ENCODE results near the gene CSHL1. TPM values are rescaled to one million over a fixed set of nuclear protein-coding genes. Genes with fewer than 3 reads are reported as not detected.

Gene CSHL1
- total RNA-seq (2013) = not detected
- polyA plus RNA-seq (not detected), polyA minus RNA-seq (0.28 TPM in 1 of 2 replicates, not detected in the other), total RNA-seq (0 to 0.30 (median 0) reads per million in 11 experiments)

DNA sequence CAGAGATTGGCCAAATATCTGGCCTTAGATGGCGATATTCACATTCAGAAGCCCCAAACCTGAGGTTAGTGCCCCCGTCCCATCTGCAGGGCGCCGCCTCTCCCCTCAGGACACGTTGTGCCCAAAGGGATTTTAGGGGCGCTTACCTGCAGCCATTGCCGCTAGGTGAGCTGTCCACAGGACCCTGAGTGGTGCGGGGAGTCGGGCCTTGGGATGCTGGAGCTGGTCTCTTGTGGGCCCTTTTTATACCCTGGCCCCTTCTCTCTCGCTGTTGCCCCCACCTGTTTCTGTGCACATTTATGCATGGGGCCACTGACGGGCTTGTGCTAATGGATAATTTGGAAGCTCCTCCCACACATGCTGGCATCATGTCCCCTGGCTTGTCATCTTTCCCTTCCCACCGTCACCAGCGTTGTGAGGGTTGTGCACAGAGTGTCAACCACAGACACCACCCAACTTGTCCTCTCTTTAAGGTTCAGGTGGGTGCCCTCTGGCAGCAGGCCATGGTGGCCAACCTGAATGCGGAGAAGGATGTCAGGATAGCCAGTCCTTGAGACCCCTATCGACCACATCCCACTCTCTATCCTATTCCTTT lies at the start of gene CSHL1:
Gene CSHL1, minus strand, starts transcription at position 218 of the 595 bp plus-strand sequence. Its CDS starts 62 bp downstream, at position 156.
- H3K27me3 ChIP-seq (ENCODE audit: control insufficient read depth in 2 of 2, insufficient read depth in 2 of 2, low read length in 2 of 2) = no peaks in the 10 kb centered on the region
- DNase-seq = no peak
- H4K20me1 ChIP-seq (ENCODE audit: insufficient read depth, low read length) = no peaks in the 10 kb centered on the region
- no peak within 1 kb of the TSS for H3K9ac ChIP-seq (ENCODE audit: insufficient read depth, low read length, poor library complexity, severe bottlenecking)
- no peaks in the 10 kb centered on the region for H3K36me3 Mint-ChIP-seq
- H3K4me1 ChIP-seq (ENCODE audit: control insufficient read depth in 1 of 2, insufficient read depth in 2 of 2, low read length in 2 of 2) = no peaks in the 10 kb centered on the region
- no peaks in the 10 kb centered on the region for H3K79me2 ChIP-seq (ENCODE audit: insufficient read depth, low read length)
- H3K9me3 Mint-ChIP-seq = peaks cover 0 to 2% (median 0%) of the 10 kb centered on the region in 7 donors
- no peak within 1 kb of the TSS for H3K4me3 ChIP-seq (replicated peaks in 1 of 3; ENCODE audit: low read depth in 2 of 3, low read length in 3 of 3)
- peak within 1 kb of the TSS in 2 of 7 donors; percentile 6 to 50 for H3K27ac Mint-ChIP-seq
- TF ChIP-seq CTCF (IDR thresholded peaks at IDR 0.05) = no peak
- H3K4me1 Mint-ChIP-seq = peaks cover 8% of the 10 kb centered on the region
- no peak within 1 kb of the TSS for H3K4me3 Mint-ChIP-seq
- H3K27ac ChIP-seq (ENCODE audit: low read depth in 1 of 2, low read length in 2 of 2) = no peak within 1 kb of the TSS
- intact Hi-C loops (cut with micrococcal nuclease) = loop anchor here in 1 of 2 donors (10.0 kb wide), 1 partner anchor 114 kb away; the partner anchor contains the start of gene ICAM2
- H3K4me2 ChIP-seq (replicated peaks; ENCODE audit: extremely low read depth, low read length, poor library complexity, severe bottlenecking) = no peak within 1 kb of the TSS
- peaks cover 1 to 8% (median 2%) of the 10 kb centered on the region in 3 donors for H3K27me3 Mint-ChIP-seq (ENCODE audit: low read depth in 3 of 3)
- H2AFZ ChIP-seq (ENCODE audit: insufficient read depth, low read depth, low read length, poor library complexity, severe bottlenecking) = no peak within 1 kb of the TSS
- WGBS (ENCODE audit: insufficient coverage) = 93% methylated on average over 12 of the region's 15 CpGs
- no peaks in the 10 kb centered on the region for H3K36me3 ChIP-seq (replicated peaks in 1 of 2; ENCODE audit: control insufficient read depth in 1 of 2, insufficient read depth in 2 of 2, low read length in 2 of 2)
- H3K9me3 ChIP-seq (replicated peaks in 1 of 2; ENCODE audit: control insufficient read depth in 1 of 2, insufficient read depth in 1 of 2, low read length in 2 of 2) = no peaks in the 10 kb centered on the region

- H3K4me3 ChIP-seq (replicated peaks in 1 of 3; ENCODE audit: low read depth in 2 of 3, low read length in 3 of 3) = no peak overlapping the region
- H2AFZ ChIP-seq (ENCODE audit: insufficient read depth, low read depth, low read length, poor library complexity, severe bottlenecking) = no peak overlapping the region
- no peak for DNase-seq
- Mint-ChIP-seq H3K27ac (no peak overlapping the region), H3K4me3 (no peak overlapping the region), H3K4me1 (peaks cover 9% of the 10 kb centered on the region), H3K27me3 (ENCODE audit: low read depth in 3 of 3) (peaks cover 0 to 7% (median 1%) of the 10 kb centered on the region in 3 donors), H3K9me3 (peaks cover 0 to 3% (median 0%) of the 10 kb centered on the region in 7 donors), H3K36me3 (no peaks in the 10 kb centered on the region)
- no peak overlapping the region for H3K9ac ChIP-seq (ENCODE audit: insufficient read depth, low read length, poor library complexity, severe bottlenecking)
- H3K79me2 ChIP-seq (ENCODE audit: insufficient read depth, low read length) = no peaks in the 10 kb centered on the region
- no peaks in the 10 kb centered on the region for H3K9me3 ChIP-seq (replicated peaks in 1 of 2; ENCODE audit: control insufficient read depth in 1 of 2, insufficient read depth in 1 of 2, low read length in 2 of 2)
- 100% methylated on average over 1 of the region's 7 CpGs for WGBS (ENCODE audit: insufficient coverage)
- no peak overlapping the region for H3K4me2 ChIP-seq (replicated peaks; ENCODE audit: extremely low read depth, low read length, poor library complexity, severe bottlenecking)
- H3K36me3 ChIP-seq (replicated peaks in 1 of 2; ENCODE audit: control insufficient read depth in 1 of 2, insufficient read depth in 2 of 2, low read length in 2 of 2) = no peaks in the 10 kb centered on the region
- H3K4me1 ChIP-seq (ENCODE audit: control insufficient read depth in 1 of 2, insufficient read depth in 2 of 2, low read length in 2 of 2) = peaks cover 10 to 14% of the 10 kb centered on the region in 2 donors
- no peak overlapping the region for H3K27ac ChIP-seq (ENCODE audit: low read depth in 1 of 2, low read length in 2 of 2)
- H3K27me3 ChIP-seq (ENCODE audit: control insufficient read depth in 2 of 2, insufficient read depth in 2 of 2, low read length in 2 of 2) = no peaks in the 10 kb centered on the region
- intact Hi-C loops (cut with micrococcal nuclease) = no loop called here
- no peak for TF ChIP-seq CTCF (IDR thresholded peaks at IDR 0.05)
- H4K20me1 ChIP-seq (ENCODE audit: insufficient read depth, low read length) = no peaks in the 10 kb centered on the region
Measured at GRCh38 chr17:63960430-63960829, 49.4 kb upstream of the CSHL1 start.

All from CD14-positive monocyte (primary cell).